Neural cell (in vitro differentiated cells): ENCODE data around the gene HAGHL.

Experiments
- EZH2 ChIP-seq: fragments of 200-600, 300-800 bp; shearing (Covaris generic), sonication (generic); IDR thresholded peaks from 2 replicates; pipeline ENCODE4 v1.6.1; 2014; ENCODE audit warnings: antibody characterized with exemption, low read length, borderline replicate concordance, mild to moderate bottlenecking; ENCODE audit not compliant: insufficient read depth, poor library complexity, severe bottlenecking
- POLR2AphosphoS5 ChIP-seq: IDR thresholded peaks from 2 replicates; pipeline ENCODE4 v1.6.1; 2012
- SMC3 ChIP-seq: fragments of 450-650 bp; conservative IDR thresholded peaks from 2 replicates; pipeline ENCODE4 v1.6.1; 2014; ENCODE audit warnings: antibody characterized with exemption, mild to moderate bottlenecking, moderate library complexity; ENCODE audit not compliant: poor library complexity
- TAF1 ChIP-seq: IDR thresholded peaks from 2 replicates; pipeline ENCODE4 v1.6.1; 2012; ENCODE audit warnings: low read depth
- TF ChIP-seq, protein P1 (sequence below): fragments of 450-650 bp; IDR thresholded peaks from 2 replicates; pipeline ENCODE4 v1.5.1; 2014; ENCODE audit warnings: antibody characterized with exemption, mild to moderate bottlenecking, moderate library complexity; ENCODE audit not compliant: poor library complexity, severe bottlenecking

DNA sequence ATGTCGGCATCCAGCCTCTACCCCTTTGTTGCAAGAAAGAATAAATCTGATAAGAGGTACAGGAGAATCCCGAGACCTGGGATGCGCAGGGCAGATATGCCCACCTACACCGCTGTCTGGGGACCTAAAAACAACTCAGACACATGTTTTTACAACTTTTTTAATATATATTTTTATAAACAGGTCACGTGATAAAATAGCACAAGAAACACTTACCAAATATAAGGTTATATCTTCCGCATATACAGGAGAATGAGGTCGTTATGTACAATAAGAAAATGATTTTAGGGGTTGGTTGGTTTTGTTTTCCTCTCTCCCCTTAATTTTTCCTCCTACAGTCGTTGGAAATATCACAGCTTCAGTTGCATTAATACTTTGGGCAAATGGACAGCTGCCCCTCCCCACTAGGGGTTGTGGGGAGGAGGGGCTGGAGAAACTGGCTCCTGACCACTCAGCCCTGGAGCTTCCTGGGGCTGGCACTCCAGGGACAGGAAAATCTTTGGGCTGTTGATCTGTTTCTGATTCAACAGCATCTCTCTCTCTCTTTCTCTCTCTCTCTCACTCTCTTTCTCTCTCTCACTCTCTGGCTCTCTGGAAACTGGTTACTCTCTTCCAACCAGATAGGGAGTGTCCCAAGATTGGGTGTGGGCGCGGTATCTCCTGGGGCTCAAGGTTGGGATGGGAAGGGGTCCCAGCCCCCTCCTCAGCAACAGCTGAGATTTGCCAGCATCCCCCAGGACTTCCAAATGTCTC lies 34.4 kb upstream of the HAGHL start:
- TF ChIP-seq, protein P1, sequence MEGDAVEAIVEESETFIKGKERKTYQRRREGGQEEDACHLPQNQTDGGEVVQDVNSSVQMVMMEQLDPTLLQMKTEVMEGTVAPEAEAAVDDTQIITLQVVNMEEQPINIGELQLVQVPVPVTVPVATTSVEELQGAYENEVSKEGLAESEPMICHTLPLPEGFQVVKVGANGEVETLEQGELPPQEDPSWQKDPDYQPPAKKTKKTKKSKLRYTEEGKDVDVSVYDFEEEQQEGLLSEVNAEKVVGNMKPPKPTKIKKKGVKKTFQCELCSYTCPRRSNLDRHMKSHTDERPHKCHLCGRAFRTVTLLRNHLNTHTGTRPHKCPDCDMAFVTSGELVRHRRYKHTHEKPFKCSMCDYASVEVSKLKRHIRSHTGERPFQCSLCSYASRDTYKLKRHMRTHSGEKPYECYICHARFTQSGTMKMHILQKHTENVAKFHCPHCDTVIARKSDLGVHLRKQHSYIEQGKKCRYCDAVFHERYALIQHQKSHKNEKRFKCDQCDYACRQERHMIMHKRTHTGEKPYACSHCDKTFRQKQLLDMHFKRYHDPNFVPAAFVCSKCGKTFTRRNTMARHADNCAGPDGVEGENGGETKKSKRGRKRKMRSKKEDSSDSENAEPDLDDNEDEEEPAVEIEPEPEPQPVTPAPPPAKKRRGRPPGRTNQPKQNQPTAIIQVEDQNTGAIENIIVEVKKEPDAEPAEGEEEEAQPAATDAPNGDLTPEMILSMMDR: no peak
- TF ChIP-seq POLR2AphosphoS5: no peak
- no peak for TF ChIP-seq SMC3
- no peak for TF ChIP-seq EZH2
- TF ChIP-seq TAF1: no peak
